ENCODE data around the gene RBMS2.

DNA sequence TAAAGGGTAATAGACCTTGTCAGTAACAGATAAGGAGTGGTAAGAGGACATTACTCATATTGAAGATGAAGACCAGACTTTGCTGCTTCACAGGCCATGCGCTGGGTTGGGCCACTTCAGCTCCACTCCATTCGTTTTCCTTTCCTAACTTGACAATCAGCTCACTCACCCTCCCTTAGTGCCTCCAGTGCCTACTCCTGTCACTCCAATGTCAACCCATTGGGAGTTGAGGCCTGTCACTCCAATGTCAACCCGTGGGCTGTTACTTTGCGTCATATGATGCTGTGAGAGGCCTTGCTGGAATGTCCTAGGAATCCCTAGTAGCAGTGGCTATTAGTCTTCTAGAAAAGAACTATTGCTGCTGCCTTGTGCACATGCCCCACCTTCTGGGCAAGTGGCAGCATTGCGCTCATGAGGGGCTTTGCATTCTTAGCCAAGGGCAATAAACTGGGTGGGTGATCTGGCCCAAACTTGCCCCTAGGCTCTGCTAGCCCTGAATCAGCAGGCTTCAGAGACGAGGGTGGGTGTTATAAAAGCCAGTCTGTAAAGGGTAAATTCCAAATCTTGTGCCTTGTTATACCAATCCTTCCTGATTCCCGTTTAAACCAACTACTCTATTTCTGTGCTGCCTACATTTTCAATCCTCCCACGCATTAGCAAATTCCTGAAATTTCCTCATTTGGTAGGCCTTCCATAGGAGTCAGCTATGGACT, 72.4 kb downstream of the RBMS2 start:
- TF ChIP-seq CTCF (IDR thresholded peaks at IDR 0.05) (peak; percentile 79), MAZ (IDR thresholded peaks at IDR 0.05; ENCODE audit: borderline replicate concordance, low read depth, low read length) (no peak), NR3C1 (IDR thresholded peaks at IDR 0.05) (no peak), MYC (IDR thresholded peaks at IDR 0.05; ENCODE audit: borderline replicate concordance, low read length) (no peak)

Measured in A549 (cell line).